ENCODE data around the gene UBE2F.

DNA sequence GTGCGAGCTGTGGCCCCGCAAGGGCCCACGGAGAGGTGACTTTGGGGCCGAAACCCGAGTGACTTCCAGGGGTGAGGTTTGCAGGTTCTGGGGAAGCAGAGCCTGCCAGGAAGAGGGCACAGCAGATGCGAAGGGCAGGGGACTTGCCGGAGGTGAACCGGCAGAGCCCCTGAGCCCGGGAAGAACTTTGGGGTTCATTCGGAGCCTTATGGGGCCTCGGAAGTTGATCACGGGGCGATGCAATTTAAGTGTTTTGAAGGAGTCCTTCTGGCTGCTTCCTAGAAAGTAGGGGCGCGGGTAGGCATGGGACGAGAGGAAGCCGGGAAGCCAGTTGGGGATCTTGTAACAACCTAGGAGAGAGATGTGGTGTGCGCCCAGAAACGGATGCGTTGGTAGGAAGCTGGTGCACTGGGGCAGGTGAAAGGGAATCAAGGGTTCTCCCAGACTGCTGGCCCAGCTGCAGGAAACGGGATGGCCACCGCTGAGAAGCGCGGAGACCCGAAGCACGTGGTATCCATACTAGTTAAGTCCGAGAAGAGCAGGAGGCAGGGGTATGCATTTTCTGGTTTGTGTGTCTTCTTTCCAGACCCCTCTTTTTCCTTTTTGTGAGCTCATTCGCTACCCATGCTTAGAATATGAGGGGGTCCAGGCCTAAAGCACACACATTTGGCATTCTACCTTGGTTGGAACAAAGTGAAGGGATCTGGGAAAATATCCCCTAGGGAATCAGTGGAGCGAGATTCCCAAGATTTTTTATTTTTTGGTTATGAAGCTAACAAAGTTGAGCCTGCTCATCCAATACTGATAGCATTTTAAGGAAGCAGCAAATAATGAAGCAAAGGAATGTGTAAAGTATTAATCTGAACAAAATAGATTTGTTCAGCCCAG is 94.7 kb downstream of the UBE2F start:
- TF ChIP-seq, protein P1, sequence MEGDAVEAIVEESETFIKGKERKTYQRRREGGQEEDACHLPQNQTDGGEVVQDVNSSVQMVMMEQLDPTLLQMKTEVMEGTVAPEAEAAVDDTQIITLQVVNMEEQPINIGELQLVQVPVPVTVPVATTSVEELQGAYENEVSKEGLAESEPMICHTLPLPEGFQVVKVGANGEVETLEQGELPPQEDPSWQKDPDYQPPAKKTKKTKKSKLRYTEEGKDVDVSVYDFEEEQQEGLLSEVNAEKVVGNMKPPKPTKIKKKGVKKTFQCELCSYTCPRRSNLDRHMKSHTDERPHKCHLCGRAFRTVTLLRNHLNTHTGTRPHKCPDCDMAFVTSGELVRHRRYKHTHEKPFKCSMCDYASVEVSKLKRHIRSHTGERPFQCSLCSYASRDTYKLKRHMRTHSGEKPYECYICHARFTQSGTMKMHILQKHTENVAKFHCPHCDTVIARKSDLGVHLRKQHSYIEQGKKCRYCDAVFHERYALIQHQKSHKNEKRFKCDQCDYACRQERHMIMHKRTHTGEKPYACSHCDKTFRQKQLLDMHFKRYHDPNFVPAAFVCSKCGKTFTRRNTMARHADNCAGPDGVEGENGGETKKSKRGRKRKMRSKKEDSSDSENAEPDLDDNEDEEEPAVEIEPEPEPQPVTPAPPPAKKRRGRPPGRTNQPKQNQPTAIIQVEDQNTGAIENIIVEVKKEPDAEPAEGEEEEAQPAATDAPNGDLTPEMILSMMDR (IDR thresholded peaks at IDR 0.05; ENCODE audit: low read depth, low read length) = no peak
- TF ChIP-seq EZH2phosphoT487 (IDR thresholded peaks at IDR 0.05; ENCODE audit: low read depth) = no peak
